Astrocyte (in vitro differentiated cells and primary cell): Measurements from ENCODE around the gene PPM1H. TPM values are rescaled to one million over a fixed set of nuclear protein-coding genes. Genes with fewer than 3 reads are reported as not detected.
A peak's percentile ranks its signal among the peaks of the same experiment; 100 is the strongest.

Experiments used
- DNase-seq: peaks from one replicate; pipeline ENCODE4 v3.0.0-alpha.2; 2010; ENCODE audit warnings: low read depth
- FAIRE-seq: peaks from 2 replicates; lab custom pipeline; 2011; peaks lifted over from hg19 to GRCh38; lab: Jason Lieb, UNC
- H2AFZ ChIP-seq: 2 replicates; pipeline ENCODE4 v1.6.0; 2012; ENCODE audit warnings: low read depth, low read length, inconsistent platforms
- H3K27ac ChIP-seq: 2 replicates; pipeline ENCODE4 v1.5.1; 2011; ENCODE audit warnings: low read depth, low read length, inconsistent platforms
- H3K27me3 ChIP-seq: 2 replicates; pipeline ENCODE4 v1.6.0; 2011; ENCODE audit warnings: low read length, inconsistent platforms; ENCODE audit not compliant: insufficient read depth
- H3K36me3 ChIP-seq: 2 replicates; pipeline ENCODE4 v1.5.1; 2011; ENCODE audit warnings: low read length, inconsistent platforms; ENCODE audit not compliant: insufficient read depth
- H3K4me1 ChIP-seq: 2 replicates; pipeline ENCODE4 v1.5.1; 2011; ENCODE audit warnings: low read length, inconsistent platforms; ENCODE audit not compliant: insufficient read depth
- H3K4me2 ChIP-seq: 2 replicates; pipeline ENCODE4 v1.6.0; 2012; ENCODE audit warnings: low read length, inconsistent platforms
- H3K4me3 ChIP-seq: 2 replicates; pipeline ENCODE4 v1.5.1; 2011; ENCODE audit warnings: low read depth, mild to moderate bottlenecking, low read length, inconsistent platforms; ENCODE audit not compliant: insufficient read depth
- H3K79me2 ChIP-seq: 2 replicates; pipeline ENCODE4 v1.6.0; 2012; ENCODE audit warnings: mild to moderate bottlenecking, low read length, inconsistent platforms; ENCODE audit not compliant: insufficient read depth
- H3K9ac ChIP-seq: 2 replicates; pipeline ENCODE4 v1.6.0; 2012; ENCODE audit warnings: mild to moderate bottlenecking, low read length, inconsistent platforms
- H3K9me3 ChIP-seq: 2 replicates; pipeline ENCODE4 v1.5.1; 2012; ENCODE audit warnings: low read depth, mild to moderate bottlenecking, low read length, inconsistent platforms; ENCODE audit not compliant: insufficient read depth
- H4K20me1 ChIP-seq: 2 replicates; pipeline ENCODE4 v1.6.0; 2012; ENCODE audit warnings: low read length, inconsistent platforms; ENCODE audit not compliant: insufficient read depth
- H3K27ac Mint-ChIP-seq: one replicate; pipeline ENCODE4 v1.8.0; 2021; ENCODE audit warnings: mild to moderate bottlenecking, mixed read lengths; ENCODE audit not compliant: unreplicated experiment
- H3K27me3 Mint-ChIP-seq: one replicate; pipeline ENCODE4 v1.8.0; 2021; ENCODE audit warnings: low read depth, mixed read lengths; ENCODE audit not compliant: unreplicated experiment
- H3K36me3 Mint-ChIP-seq: one replicate; pipeline ENCODE4 v1.8.0; 2021; ENCODE audit warnings: low read depth, mixed read lengths; ENCODE audit not compliant: unreplicated experiment
- H3K4me1 Mint-ChIP-seq: one replicate; pipeline ENCODE4 v1.8.0; 2021; ENCODE audit warnings: low read depth, mixed read lengths; ENCODE audit not compliant: unreplicated experiment
- H3K4me3 Mint-ChIP-seq: one replicate; pipeline ENCODE4 v1.8.0; 2021; ENCODE audit warnings: mild to moderate bottlenecking, moderate library complexity, mixed read lengths; ENCODE audit not compliant: unreplicated experiment
- H3K9me3 Mint-ChIP-seq: one replicate; pipeline ENCODE4 v1.8.0; 2021; ENCODE audit warnings: mild to moderate bottlenecking, mixed read lengths; ENCODE audit not compliant: unreplicated experiment
- CTCF ChIP-seq: IDR thresholded peaks from 2 replicates; pipeline ENCODE4 v1.5.1; 2011; ENCODE audit warnings: low read depth, mild to moderate bottlenecking, inconsistent platforms, low read length, moderate library complexity; ENCODE audit not compliant: insufficient read depth
- EZH2 ChIP-seq: IDR thresholded peaks from 2 replicates; pipeline ENCODE4 v1.6.1; 2012; ENCODE audit warnings: mild to moderate bottlenecking, low read length, inconsistent platforms; ENCODE audit not compliant: insufficient read depth
- total RNA-seq: library from RNA; stranded (reverse); gene quantifications from 2 replicates; pipeline ENCODE4 v1.2.1, GENCODE V29; 2021

The PPM1H gene
- total RNA-seq, 1 donor from 2014 or later, result 7.8 TPM

- FAIRE-seq (no peak), DNase-seq (no peak)
- Mint-ChIP-seq H3K27ac (no peak overlapping the region), H3K9me3 (peaks cover 6% of the 10 kb centered on the region), H3K36me3 (peaks cover 2% of the 10 kb centered on the region), H3K4me1 (peaks cover 9% of the 10 kb centered on the region), H3K27me3 (no peaks in the 10 kb centered on the region), H3K4me3 (no peak overlapping the region)
- Histone ChIP-seq H3K27ac (no peak overlapping the region), H3K27me3 (no peaks in the 10 kb centered on the region), H2AFZ (no peak overlapping the region), H3K4me1 (no peaks in the 10 kb centered on the region), H3K4me2 (no peak overlapping the region), H3K36me3 (no peaks in the 10 kb centered on the region), H3K9ac (no peak overlapping the region), H3K9me3 (no peaks in the 10 kb centered on the region), H3K79me2 (no peaks in the 10 kb centered on the region), H3K4me3 (no peak overlapping the region), H4K20me1 (no peaks in the 10 kb centered on the region)
- TF ChIP-seq EZH2, result no peak
- TF ChIP-seq CTCF, result no peak
These were observed 61.7 kb downstream of the PPM1H start for GRCh38 chr12:62873116-62873825.

DNA sequence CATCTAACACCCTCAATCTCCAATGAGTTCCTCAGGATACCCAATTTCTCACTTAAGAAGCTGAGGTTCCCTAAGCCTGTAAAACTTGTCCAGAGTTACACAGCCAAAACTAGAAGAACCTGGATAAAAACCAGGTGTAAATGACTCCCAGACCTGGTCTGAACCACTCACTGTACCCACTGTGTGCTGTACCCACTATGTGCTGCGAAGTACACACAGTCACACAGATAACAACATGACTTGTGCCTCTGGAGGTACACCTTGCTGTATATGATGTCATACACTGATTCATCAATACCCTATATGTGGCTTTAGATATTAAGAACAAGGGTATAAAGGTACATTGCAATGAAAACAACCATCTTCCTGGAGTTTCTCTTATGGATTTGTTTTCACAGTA, 66.1 kb downstream of the PPM1H start:
- Histone ChIP-seq H4K20me1 (no peaks in the 10 kb centered on the region), H3K27ac (no peak overlapping the region), H3K4me2 (no peak overlapping the region), H3K4me1 (peaks cover 24% of the 10 kb centered on the region), H2AFZ (no peak overlapping the region), H3K4me3 (no peak overlapping the region), H3K79me2 (no peaks in the 10 kb centered on the region), H3K9ac (no peak overlapping the region), H3K9me3 (no peaks in the 10 kb centered on the region), H3K27me3 (no peaks in the 10 kb centered on the region), H3K36me3 (no peaks in the 10 kb centered on the region)
- H3K36me3 Mint-ChIP-seq, result no peaks in the 10 kb centered on the region
- H3K9me3 Mint-ChIP-seq, result peaks cover 6% of the 10 kb centered on the region
- H3K4me3 Mint-ChIP-seq, result no peak overlapping the region
- DNase-seq (no peak), FAIRE-seq (no peak)
- H3K27ac Mint-ChIP-seq, result no peak overlapping the region
- H3K27me3 Mint-ChIP-seq, result no peaks in the 10 kb centered on the region
- H3K4me1 Mint-ChIP-seq, result peaks cover 41% of the 10 kb centered on the region
- TF ChIP-seq EZH2, result no peak
- TF ChIP-seq CTCF, result no peak

GRCh38 chr12:62866451-62867082, 68.4 kb downstream of the PPM1H start:
- no peaks in the 10 kb centered on the region for H3K36me3 Mint-ChIP-seq
- Histone ChIP-seq H3K27ac (peak overlapping the region; percentile 77), H3K79me2 (no peaks in the 10 kb centered on the region), H3K9ac (peak overlapping the region; percentile 44), H2AFZ (no peak overlapping the region), H3K4me1 (peaks cover 37% of the 10 kb centered on the region), H3K27me3 (no peaks in the 10 kb centered on the region), H3K4me2 (peak overlapping the region; percentile 69), H3K9me3 (no peaks in the 10 kb centered on the region), H3K36me3 (no peaks in the 10 kb centered on the region), H3K4me3 (peak overlapping the region; percentile 2), H4K20me1 (no peaks in the 10 kb centered on the region)
- peak overlapping the region; percentile 29 for H3K4me3 Mint-ChIP-seq
- no peak for TF ChIP-seq CTCF
- TF ChIP-seq EZH2, result no peak
- FAIRE-seq (peak; percentile 77), DNase-seq (peak; percentile 89)
- H3K27ac Mint-ChIP-seq, result peak overlapping the region; percentile 94
- H3K4me1 Mint-ChIP-seq, result peaks cover 55% of the 10 kb centered on the region
- H3K9me3 Mint-ChIP-seq, result peaks cover 6% of the 10 kb centered on the region
- no peaks in the 10 kb centered on the region for H3K27me3 Mint-ChIP-seq
